H1 (cell line): ENCODE measurements around the gene SLC37A1. TPM values are rescaled to one million over a fixed set of nuclear protein-coding genes. Genes with fewer than 3 reads are reported as not detected.

Experiments
- BACH1 ChIP-seq: IDR thresholded peaks from 2 replicates; pipeline ENCODE4 v1.6.1; 2012; ENCODE audit warnings: low read length, improper control_type of control experiment
- CEBPB ChIP-seq: IDR thresholded peaks from 2 replicates; pipeline ENCODE4 v1.6.1; 2012; ENCODE audit warnings: low read depth, low read length
- CHD1 ChIP-seq: IDR thresholded peaks from 2 replicates; pipeline ENCODE4 v1.6.1; 2012; ENCODE audit warnings: low read depth, low read length, improper control_type of control experiment
- CHD2 ChIP-seq: IDR thresholded peaks from 2 replicates; pipeline ENCODE4 v1.6.1; 2012; ENCODE audit warnings: low read length, improper control_type of control experiment
- CTBP2 ChIP-seq: IDR thresholded peaks from 2 replicates; pipeline ENCODE4 v1.7.0; 2011; ENCODE audit warnings: borderline replicate concordance, mild to moderate bottlenecking, moderate library complexity, mixed read lengths, low read length; ENCODE audit not compliant: insufficient read depth, insufficient read length
- FOSL1 ChIP-seq: IDR thresholded peaks from 2 replicates; pipeline ENCODE4 v1.6.1; 2011; ENCODE audit warnings: mild to moderate bottlenecking, low read depth, low read length, moderate library complexity; ENCODE audit not compliant: insufficient read depth
- GTF2F1 ChIP-seq: IDR thresholded peaks from 2 replicates; pipeline ENCODE4 v1.6.1; 2012; ENCODE audit warnings: low read depth, low read length, improper control_type of control experiment, borderline replicate concordance
- HDAC6 ChIP-seq: IDR thresholded peaks from one replicate; pipeline ENCODE4 v1.7.1; 2012; ENCODE audit warnings: low read depth, mild to moderate bottlenecking, inconsistent platforms, low read length, moderate library complexity
- JUN ChIP-seq: IDR thresholded peaks from 2 replicates; pipeline ENCODE4 v1.6.1; 2011; ENCODE audit warnings: low read depth, mild to moderate bottlenecking, improper control_type of control experiment, low read length
- JUND ChIP-seq: IDR thresholded peaks from 2 replicates; pipeline ENCODE4 v1.6.1; 2011; ENCODE audit warnings: mild to moderate bottlenecking, improper control_type of control experiment, low read length
- KDM4A ChIP-seq: IDR thresholded peaks from one replicate; pipeline ENCODE4 v1.7.1; 2012; ENCODE audit warnings: low read depth, mild to moderate bottlenecking, moderate library complexity, low read length, inconsistent platforms; ENCODE audit not compliant: severe bottlenecking
- MAFK ChIP-seq: IDR thresholded peaks from 2 replicates; pipeline ENCODE4 v1.6.1; 2012; ENCODE audit warnings: low read depth, mild to moderate bottlenecking, improper control_type of control experiment, low read length
- MAX ChIP-seq: IDR thresholded peaks from 2 replicates; pipeline ENCODE4 v1.6.1; 2012; ENCODE audit warnings: inconsistent platforms
- NANOG ChIP-seq: IDR thresholded peaks from 2 replicates; pipeline ENCODE4 v1.6.1; 2011; ENCODE audit warnings: low read length, low read depth, mild to moderate bottlenecking, inconsistent platforms; ENCODE audit not compliant: insufficient read depth, poor library complexity, severe bottlenecking
- POLR2A ChIP-seq, 2 experiments: IDR thresholded peaks; 1 replicate in 1 of 2; 2 replicates in 1 of 2; pipeline ENCODE4 v1.6.1; 2011; ENCODE audit warnings: low read depth in 2 of 2, low read length in 2 of 2, mild to moderate bottlenecking in 2 of 2; ENCODE audit errors: control extremely low read depth in 1 of 2
- POU5F1 ChIP-seq: IDR thresholded peaks from 2 replicates; pipeline ENCODE4 v1.6.1; 2011; ENCODE audit warnings: low read depth, mild to moderate bottlenecking, low read length, moderate library complexity
- RBBP5 ChIP-seq: IDR thresholded peaks from 2 replicates; pipeline ENCODE4 v1.7.1; 2012; ENCODE audit warnings: low read depth, mild to moderate bottlenecking, inconsistent platforms, low read length, moderate library complexity, borderline replicate concordance
- RXRA ChIP-seq: IDR thresholded peaks from 2 replicates; pipeline ENCODE4 v1.6.1; 2011; ENCODE audit warnings: low read depth, mild to moderate bottlenecking, low read length, moderate library complexity; ENCODE audit not compliant: insufficient read depth
- SAP30 ChIP-seq: fragments of 300-600 bp; sonication (generic); IDR thresholded peaks from 2 replicates; pipeline ENCODE4 v1.7.1; 2012; ENCODE audit warnings: low read length, moderate library complexity, mild to moderate bottlenecking, inconsistent platforms; ENCODE audit not compliant: insufficient read depth, insufficient replicate concordance
- SIRT6 ChIP-seq: IDR thresholded peaks from one replicate; pipeline ENCODE4 v1.7.1; 2012; ENCODE audit warnings: low read length, inconsistent platforms
- SP2 ChIP-seq: IDR thresholded peaks from 2 replicates; pipeline ENCODE4 v1.6.1; 2012; ENCODE audit warnings: mild to moderate bottlenecking, low read length, inconsistent platforms
- TAF1 ChIP-seq: IDR thresholded peaks from 2 replicates; pipeline ENCODE4 v1.6.1; 2011; ENCODE audit warnings: mild to moderate bottlenecking, low read depth, low read length
- USF2 ChIP-seq: IDR thresholded peaks from 2 replicates; pipeline ENCODE4 v1.6.1; 2011; ENCODE audit warnings: low read length, improper control_type of control experiment
- YY1 ChIP-seq: IDR thresholded peaks from 2 replicates; pipeline ENCODE4 v1.6.1; 2011; ENCODE audit warnings: low read depth, mild to moderate bottlenecking, low read length
- polyA plus RNA-seq, 7 experiments: library from polyadenylated mRNA; depleted of rRNA in 3 of 7; stranded (reverse) in 5 of 7; unstranded in 2 of 7; fragments of >200 nt in 5 of 7; fragments of 200-250 nt in 2 of 7; gene quantifications; 1 replicate in 5 of 7; 2 replicates in 1 of 7; 4 replicates in 1 of 7; pipeline versions ENCODE4 v1.2.1 to v1.2.3, GENCODE V29; 2011 to 2013; ENCODE audit warnings: missing spikeins in 2 of 7, mixed read lengths in 2 of 7
- total RNA-seq: library from RNA; stranded (reverse); fragmentation: NEBNext Ultra II Directional; extraction: Animal tissue kit (Norgen Biotek cat#: 25700); gene quantifications from 2 replicates; pipeline ENCODE4 v1.2.1, GENCODE V29; 2021

Gene SLC37A1
- total and polyA plus RNA-seq, 2 of the 8 experiments (the other 6 are each of a cell fraction or from before 2014, with no cell fraction given), result 15.6 to 30.9 TPM

- TF ChIP-seq MAX (no peak; the same call in 1 of the 2 replicates), POLR2A (IDR thresholded peaks at IDR 0.05; ENCODE audit: control extremely low read depth in 1 of 2, low read depth in 2 of 2, low read length in 2 of 2) (peak in 1 of 2 experiments; percentile 19; a peak in 1 of 3 replicates), RBBP5 (0 out of 2 replicates have a peak, but pooled peaks have one; percentile 13), GTF2F1 (no peak), USF2 (no peak), CHD2 (no peak), CTBP2 (no peak), BACH1 (0 out of 2 replicates have a peak, but pooled peaks have one; percentile 6), MAFK (no peak), HDAC6 (no peak), POU5F1 (no peak), NANOG (no peak), KDM4A (peak; percentile 18), TAF1 (peak; percentile 13; the same call in 1 of the 2 replicates), SP2 (no peak), CHD1 (no peak), RXRA (no peak), JUND (no peak), JUN (no peak), SIRT6 (no peak), CEBPB (no peak), SAP30 (peak; percentile 81), FOSL1 (no peak), YY1 (no peak)
Observed at GRCh38 chr21:42496839-42497202, 16.8 kb upstream of the SLC37A1 start (continued).
